LNCAP (cell line): Measurements from ENCODE around the gene CDH9.

Experiments
- TF ChIP-seq, protein P1 (sequence below): fragments of 450-650 bp; IDR thresholded peaks from 2 replicates; pipeline ENCODE4 v1.5.1; 2017; ENCODE audit warnings: mild to moderate bottlenecking

CDH9 gene

GRCh38 chr5:27038476-27038875 lies at the start of gene CDH9:
Gene CDH9 (minus strand): TSS chr5:27038586. CDS start chr5:26988333, 50,253 bp downstream.
- TF ChIP-seq, protein P1, sequence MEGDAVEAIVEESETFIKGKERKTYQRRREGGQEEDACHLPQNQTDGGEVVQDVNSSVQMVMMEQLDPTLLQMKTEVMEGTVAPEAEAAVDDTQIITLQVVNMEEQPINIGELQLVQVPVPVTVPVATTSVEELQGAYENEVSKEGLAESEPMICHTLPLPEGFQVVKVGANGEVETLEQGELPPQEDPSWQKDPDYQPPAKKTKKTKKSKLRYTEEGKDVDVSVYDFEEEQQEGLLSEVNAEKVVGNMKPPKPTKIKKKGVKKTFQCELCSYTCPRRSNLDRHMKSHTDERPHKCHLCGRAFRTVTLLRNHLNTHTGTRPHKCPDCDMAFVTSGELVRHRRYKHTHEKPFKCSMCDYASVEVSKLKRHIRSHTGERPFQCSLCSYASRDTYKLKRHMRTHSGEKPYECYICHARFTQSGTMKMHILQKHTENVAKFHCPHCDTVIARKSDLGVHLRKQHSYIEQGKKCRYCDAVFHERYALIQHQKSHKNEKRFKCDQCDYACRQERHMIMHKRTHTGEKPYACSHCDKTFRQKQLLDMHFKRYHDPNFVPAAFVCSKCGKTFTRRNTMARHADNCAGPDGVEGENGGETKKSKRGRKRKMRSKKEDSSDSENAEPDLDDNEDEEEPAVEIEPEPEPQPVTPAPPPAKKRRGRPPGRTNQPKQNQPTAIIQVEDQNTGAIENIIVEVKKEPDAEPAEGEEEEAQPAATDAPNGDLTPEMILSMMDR: no peak

GRCh38 chr5:27087747-27088146 lies 49.4 kb upstream of the CDH9 start:
- TF ChIP-seq, protein P1: no peak

- TF ChIP-seq, protein P1: no peak
These were observed 45.3 kb upstream of the CDH9 start for GRCh38 chr5:27083449-27084415.

DNA sequence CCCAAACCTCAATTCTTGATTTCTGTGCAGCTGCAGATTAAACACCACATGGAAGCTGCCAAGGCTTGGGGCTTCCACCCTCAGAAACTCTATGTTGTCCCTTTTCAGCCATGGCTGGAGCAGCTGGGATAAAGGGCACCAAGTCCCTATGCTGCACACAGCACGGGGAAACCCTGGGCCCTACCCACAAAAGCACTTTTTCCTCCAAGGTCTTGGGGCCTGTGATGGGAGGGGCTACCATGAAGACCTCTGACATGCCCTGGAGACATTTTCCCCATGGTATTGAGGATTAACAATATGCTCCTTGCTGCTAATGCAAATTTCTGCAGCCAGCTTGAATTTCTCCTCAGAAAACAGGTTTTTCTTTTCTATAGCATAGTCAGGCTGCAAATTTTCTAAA lies 41.8 kb upstream of the CDH9 start:
- TF ChIP-seq, protein P1: no peak

DNA sequence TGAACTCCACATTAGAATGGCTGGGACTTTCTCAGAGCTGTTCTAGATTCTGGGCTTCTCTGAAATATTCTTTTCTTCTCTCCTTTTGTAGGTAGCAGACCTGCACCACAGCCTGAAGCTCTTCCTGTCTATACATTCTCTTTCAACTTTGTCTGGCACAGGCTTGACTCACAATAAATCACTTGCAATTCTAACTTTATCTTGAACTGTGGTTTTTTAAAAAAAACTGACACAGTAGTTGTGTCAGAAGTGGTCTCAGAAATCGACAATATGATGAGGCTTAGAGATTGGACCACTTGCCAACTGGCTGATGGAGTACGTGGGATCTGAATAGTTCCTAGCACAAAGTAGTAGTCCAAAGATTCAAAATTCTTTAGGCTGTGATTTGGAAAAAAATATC lies 24.1 kb upstream of the CDH9 start:
- TF ChIP-seq, protein P1: no peak

- TF ChIP-seq, protein P1: no peak
These were observed 10.1 kb upstream of the CDH9 start for GRCh38 chr5:27048510-27048909.

- TF ChIP-seq, protein P1: no peak
These were observed 3.0 kb upstream of the CDH9 start for GRCh38 chr5:27041372-27041771.
